B cell (primary cell): Measurements from ENCODE around the gene FBXO9.

Experiments used
- CTCF ChIP-seq: fragments of 200-600 bp; IDR thresholded peaks from one replicate; pipeline ENCODE4 v1.8.0; 2022; ENCODE audit warnings: antibody characterized with exemption, mild to moderate bottlenecking
- EZH2 ChIP-seq: IDR thresholded peaks from 2 replicates; pipeline ENCODE4 v1.6.1; 2012; ENCODE audit warnings: borderline replicate concordance, low read depth, mild to moderate bottlenecking, moderate library complexity, low read length; ENCODE audit not compliant: insufficient read depth, poor library complexity, severe bottlenecking

- TF ChIP-seq CTCF (no peak), EZH2 (no peak)
Observed at GRCh38 chr6:53038596-53038995, 26.6 kb upstream of the FBXO9 start.
